ENCODE measurements around the gene PSPC1. TPM values are rescaled to one million over a fixed set of nuclear protein-coding genes. Genes with fewer than 3 reads are reported as not detected.
A peak's percentile ranks its signal among the peaks of the same experiment; 100 is the strongest.

The PSPC1 gene
- total RNA-seq, 6 experiments from 2014 or later, result 10.4 to 23.9 (median 16.4) TPM

GRCh38 chr13:19795956-19796355 is 13.2 kb upstream of the PSPC1 start:
- no peak overlapping the region for H3K27ac ChIP-seq
- H3K4me3 ChIP-seq, result no peak overlapping the region
- H3K27me3 ChIP-seq, result no peaks in the 10 kb centered on the region
- DNase-seq, result no peak
- H3K36me3 ChIP-seq, result no peaks in the 10 kb centered on the region
- TF ChIP-seq POLR2A (IDR thresholded peaks at IDR 0.05), result no peak
- TF ChIP-seq CTCF (IDR thresholded peaks at IDR 0.05), result no peak
- H3K9me3 ChIP-seq, result no peaks in the 10 kb centered on the region
- WGBS (ENCODE audit: insufficient coverage, low coverage, low lambda C conversion rate, missing lambda C conversion rate), result 88% methylated on average over 7 of the region's 7 CpGs
- ATAC-seq, result no peak
- intact Hi-C loops (cut with DNase I), result no loop called here
- no peaks in the 10 kb centered on the region for H3K4me1 ChIP-seq

GRCh38 chr13:19794631-19795030 is 11.9 kb upstream of the PSPC1 start:
- Histone ChIP-seq H3K4me3 (no peak overlapping the region), H3K36me3 (no peaks in the 10 kb centered on the region), H3K27ac (no peak overlapping the region), H3K4me1 (no peaks in the 10 kb centered on the region), H3K9me3 (no peaks in the 10 kb centered on the region), H3K27me3 (no peaks in the 10 kb centered on the region)
- WGBS (ENCODE audit: insufficient coverage, low coverage, low lambda C conversion rate, missing lambda C conversion rate), result 56% methylated on average over 2 of the region's 4 CpGs
- no peak for TF ChIP-seq CTCF (IDR thresholded peaks at IDR 0.05)
- no peak for TF ChIP-seq POLR2A (IDR thresholded peaks at IDR 0.05)
- intact Hi-C loops (cut with DNase I), result no loop called here
- no peak for DNase-seq
- ATAC-seq, result no peak

- Histone ChIP-seq H3K4me1 (no peaks in the 10 kb centered on the region), H3K9me3 (no peaks in the 10 kb centered on the region), H3K27me3 (no peaks in the 10 kb centered on the region), H3K36me3 (no peaks in the 10 kb centered on the region), H3K27ac (no peak overlapping the region), H3K4me3 (no peak overlapping the region)
- 80% methylated on average over 4 of the region's 7 CpGs for WGBS (ENCODE audit: insufficient coverage, low coverage, low lambda C conversion rate, missing lambda C conversion rate)
- intact Hi-C loops (cut with DNase I), result no loop called here
- ATAC-seq (no peak), DNase-seq (no peak)
- no peak for TF ChIP-seq CTCF (IDR thresholded peaks at IDR 0.05)
- TF ChIP-seq POLR2A (IDR thresholded peaks at IDR 0.05), result no peak
Measured at GRCh38 chr13:19791953-19792537, 9.3 kb upstream of the PSPC1 start.

GRCh38 chr13:19782049-19782726 is 557 bp downstream of the PSPC1 start:
- DNase-seq (peak; percentile 74 to 81 (median 75)), ATAC-seq (peak; percentile 73 to 79 (median 78))
- Histone ChIP-seq H3K9me3 (no peaks in the 10 kb centered on the region), H3K27me3 (no peaks in the 10 kb centered on the region), H3K4me1 (no peaks in the 10 kb centered on the region), H3K4me3 (peak overlapping the region; percentile 86 to 97 (median 88)), H3K27ac (peak overlapping the region; percentile 88 to 95 (median 93)), H3K36me3 (no peaks in the 10 kb centered on the region)
- TF ChIP-seq POLR2A (IDR thresholded peaks at IDR 0.05) (no peak), CTCF (IDR thresholded peaks at IDR 0.05) (no peak)
- 7% methylated on average over 5 of the region's 77 CpGs for WGBS (ENCODE audit: insufficient coverage, low coverage, low lambda C conversion rate, missing lambda C conversion rate)
- intact Hi-C loops (cut with DNase I), result no loop called here
